ENCODE data around the gene C6orf52. TPM values are rescaled to one million over a fixed set of nuclear protein-coding genes. Genes with fewer than 3 reads are reported as not detected.

C6orf52 gene
- total RNA-seq, 1 experiment from 2014 or later = 6.2 TPM

GRCh38 chr6:10627800-10628199 lies 66.6 kb downstream of the C6orf52 start:
- no peak overlapping the region for H3K4me2 ChIP-seq
- H3K9me2 ChIP-seq (ENCODE audit: insufficient read depth) = no peaks in the 10 kb centered on the region
- H2AFZ ChIP-seq = no peak overlapping the region
- no peaks in the 10 kb centered on the region for H3K36me3 ChIP-seq (ENCODE audit: low read depth)
- H3K79me2 ChIP-seq (ENCODE audit: low read depth) = no peaks in the 10 kb centered on the region
- ChIA-PET POLR2A (ENCODE audit: unreplicated experiment) (no interaction called here), CTCF (no interaction called here)
- H3K4me3 ChIP-seq = no peak overlapping the region
- H3F3A ChIP-seq (ENCODE audit: insufficient read depth, low read depth) = peaks cover under 1% of the 10 kb centered on the region; the same call in 1 of the 2 replicates
- intact Hi-C loops (cut with micrococcal nuclease; ENCODE audit: unreplicated experiment) = no loop called here
- no TSS peak for BruUV-seq (replicated peaks)
- no peak for TF ChIP-seq CTCF (conservative IDR thresholded peaks at IDR 0.05)
- no peaks in the 10 kb centered on the region for H3K9me3 ChIP-seq (ENCODE audit: insufficient read depth, low read depth)
- H3K4me1 ChIP-seq (replicated peaks; ENCODE audit: insufficient read depth) = peaks cover 3% of the 10 kb centered on the region
- DNase-seq = no peak
- no peak overlapping the region for H3K27ac ChIP-seq
- no peaks in the 10 kb centered on the region for H3K27me3 ChIP-seq (ENCODE audit: insufficient read depth, low read depth)
- H4K20me1 ChIP-seq (ENCODE audit: insufficient read depth) = no peaks in the 10 kb centered on the region

- Histone ChIP-seq H3K27me3 (ENCODE audit: insufficient read depth, low read depth) (no peaks in the 10 kb centered on the region), H3K4me1 (replicated peaks; ENCODE audit: insufficient read depth) (no peaks in the 10 kb centered on the region), H2AFZ (no peak overlapping the region), H4K20me1 (ENCODE audit: insufficient read depth) (no peaks in the 10 kb centered on the region), H3F3A (ENCODE audit: insufficient read depth, low read depth) (no peaks in the 10 kb centered on the region), H3K4me2 (no peak overlapping the region), H3K79me2 (ENCODE audit: low read depth) (no peaks in the 10 kb centered on the region), H3K4me3 (no peak overlapping the region), H3K36me3 (ENCODE audit: low read depth) (no peaks in the 10 kb centered on the region), H3K9me2 (ENCODE audit: insufficient read depth) (no peaks in the 10 kb centered on the region), H3K27ac (no peak overlapping the region), H3K9me3 (ENCODE audit: insufficient read depth, low read depth) (no peaks in the 10 kb centered on the region)
- TF ChIP-seq EZH2 (IDR thresholded peaks at IDR 0.05; ENCODE audit: low read depth) = no peak
- TF ChIP-seq CTCF (conservative IDR thresholded peaks at IDR 0.05) = no peak
- POLR2A ChIA-PET (ENCODE audit: unreplicated experiment) = interaction anchor here (0.6 kb wide), 1 partner anchor 27 kb away, joined by 11 read pairs; no protein-coding TSS in a partner anchor
- intact Hi-C loops (cut with micrococcal nuclease; ENCODE audit: unreplicated experiment) = no loop called here
- no peak for DNase-seq
- CTCF ChIA-PET = no interaction called here
- no TSS peak for BruUV-seq (replicated peaks)
Observed at GRCh38 chr6:10626154-10626741, 68.2 kb downstream of the C6orf52 start.

- ChIA-PET POLR2A (ENCODE audit: unreplicated experiment) (no interaction called here), CTCF (no interaction called here)
- Histone ChIP-seq H3K36me3 (ENCODE audit: low read depth) (no peaks in the 10 kb centered on the region), H3K79me2 (ENCODE audit: low read depth) (no peaks in the 10 kb centered on the region), H3K9me2 (ENCODE audit: insufficient read depth) (no peaks in the 10 kb centered on the region), H2AFZ (no peak overlapping the region), H3K9me3 (ENCODE audit: insufficient read depth, low read depth) (no peaks in the 10 kb centered on the region), H4K20me1 (ENCODE audit: insufficient read depth) (no peaks in the 10 kb centered on the region), H3K4me1 (replicated peaks; ENCODE audit: insufficient read depth) (no peaks in the 10 kb centered on the region), H3K4me2 (no peak overlapping the region), H3F3A (ENCODE audit: insufficient read depth, low read depth) (no peaks in the 10 kb centered on the region), H3K27ac (no peak overlapping the region), H3K27me3 (ENCODE audit: insufficient read depth, low read depth) (no peaks in the 10 kb centered on the region), H3K4me3 (no peak overlapping the region)
- no TSS peak for BruUV-seq (replicated peaks)
- no peak for TF ChIP-seq CTCF (conservative IDR thresholded peaks at IDR 0.05)
- no peak for TF ChIP-seq EZH2 (IDR thresholded peaks at IDR 0.05; ENCODE audit: low read depth)
- intact Hi-C loops (cut with micrococcal nuclease; ENCODE audit: unreplicated experiment) = no loop called here
- no peak for DNase-seq
Observed at GRCh38 chr6:10624836-10625235, 69.6 kb downstream of the C6orf52 start.

Measured in PC-9 (cell line).